ENCODE results near the gene ASXL1.

ASXL1 gene

GRCh38 chr20:32468313-32468640 is 110.1 kb downstream of the ASXL1 start:
- DNase-seq = no peak

DNA sequence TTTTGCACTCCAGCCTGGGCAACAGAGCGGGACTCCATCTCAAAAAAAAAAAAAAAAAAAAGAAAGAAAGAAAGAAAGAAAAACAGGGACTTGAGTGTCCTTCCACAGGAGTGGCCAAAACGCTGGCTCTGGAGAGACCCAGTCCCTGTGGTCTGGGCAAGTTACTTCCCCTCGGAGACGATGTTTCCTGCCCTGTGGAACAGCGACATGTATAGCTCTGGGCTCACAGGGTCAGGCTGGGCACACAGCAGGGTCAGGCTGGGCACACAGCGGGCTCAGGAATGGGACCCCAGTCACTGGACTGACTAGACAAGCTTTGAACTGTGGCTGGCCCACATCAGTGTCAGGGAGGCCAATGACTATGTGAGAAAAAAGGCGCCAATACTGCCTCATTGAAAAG is 110.7 kb downstream of the ASXL1 start:
- no peak for DNase-seq

DNA sequence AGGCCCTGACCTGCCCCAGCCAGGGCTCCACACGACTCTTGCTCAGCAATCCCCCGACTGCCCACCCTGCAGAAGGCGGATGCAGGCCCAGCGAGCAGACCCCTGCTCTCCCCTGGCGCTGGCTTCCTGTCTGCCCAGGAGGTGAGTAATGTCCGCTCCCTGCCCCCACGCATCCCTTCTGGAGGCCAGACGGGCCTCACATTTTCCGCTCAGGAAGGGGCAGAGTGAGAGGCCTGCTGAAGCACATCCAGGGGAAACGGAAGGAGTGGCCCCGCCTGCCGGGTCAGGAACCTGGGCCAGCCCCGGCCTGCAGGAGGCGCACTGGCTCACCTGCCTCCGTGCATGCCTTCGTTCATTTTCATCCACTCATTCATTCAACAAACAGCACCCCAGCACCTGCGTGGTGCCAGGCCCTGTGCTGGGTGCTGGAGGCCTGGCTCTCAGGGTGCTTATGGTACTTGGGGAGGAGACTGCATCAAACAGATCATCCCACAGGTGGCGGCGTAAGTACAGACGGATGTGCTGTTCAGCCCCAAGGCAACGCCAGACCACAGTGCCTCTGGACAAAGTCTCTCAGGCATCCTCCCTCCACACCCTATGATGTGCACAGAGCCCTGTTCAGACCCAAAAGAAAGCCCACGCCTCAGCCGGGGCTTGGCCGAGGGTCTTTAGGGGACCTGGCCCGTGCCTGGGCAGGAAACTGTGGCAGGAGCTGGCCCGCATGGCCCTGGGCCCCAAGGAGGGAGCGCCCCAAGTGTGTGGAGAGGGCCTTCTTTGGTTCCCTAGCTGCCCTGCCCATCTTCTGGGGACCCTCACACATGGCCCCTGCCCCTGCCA is 112.1 kb downstream of the ASXL1 start:
- DNase-seq = no peak

- DNase-seq = no peak
Observed at GRCh38 chr20:32470940-32471339, 112.8 kb downstream of the ASXL1 start.

GRCh38 chr20:32472581-32473207 is 114.6 kb downstream of the ASXL1 start:
- DNase-seq = no peak

DNA sequence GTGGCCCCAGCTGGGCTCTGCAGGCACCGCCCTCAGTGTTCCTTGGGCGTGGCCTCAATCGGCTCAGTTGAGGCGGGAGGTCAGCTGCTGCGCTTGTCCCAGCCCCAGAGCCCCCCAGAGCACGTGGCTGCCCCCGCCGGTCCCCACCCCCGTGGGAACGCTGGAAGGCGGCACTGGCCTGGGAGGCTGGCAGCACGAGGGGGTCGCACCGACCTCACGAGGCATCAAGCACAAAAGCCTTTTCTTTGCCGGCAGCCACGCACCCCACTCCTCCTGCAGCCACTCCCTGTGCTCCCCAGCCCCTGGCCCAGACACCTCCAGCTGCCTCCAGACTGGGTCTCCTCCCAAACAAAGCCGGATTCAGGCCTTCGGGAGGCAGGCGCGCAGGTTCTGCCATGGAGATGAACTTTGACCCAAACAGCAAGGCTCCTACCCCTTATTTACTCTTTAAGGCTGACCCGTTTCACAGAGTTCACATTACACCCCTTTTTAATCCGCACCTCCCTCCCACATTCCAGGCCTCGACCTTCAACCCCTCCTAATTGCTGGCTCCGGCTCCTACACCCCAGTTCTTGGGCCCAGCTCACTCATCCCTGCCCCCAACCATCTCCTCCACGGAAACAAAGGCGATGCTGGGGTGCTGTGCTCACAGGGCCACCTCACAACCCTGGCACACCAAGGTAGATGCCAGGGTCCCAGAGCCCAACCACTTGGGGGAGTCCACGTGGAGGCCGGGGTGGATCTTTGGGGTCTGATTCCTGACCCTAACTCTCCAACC is 115.3 kb downstream of the ASXL1 start:
- no peak for DNase-seq

GRCh38 chr20:32474009-32474716 is 116.0 kb downstream of the ASXL1 start:
- no peak for DNase-seq

- DNase-seq = no peak
Observed at GRCh38 chr20:32474717-32474966, 116.5 kb downstream of the ASXL1 start.

GRCh38 chr20:32474967-32475811 is 117.1 kb downstream of the ASXL1 start:
- DNase-seq = no peak

GRCh38 chr20:32476684-32477593 is 118.8 kb downstream of the ASXL1 start:
- DNase-seq = no peak

DNA sequence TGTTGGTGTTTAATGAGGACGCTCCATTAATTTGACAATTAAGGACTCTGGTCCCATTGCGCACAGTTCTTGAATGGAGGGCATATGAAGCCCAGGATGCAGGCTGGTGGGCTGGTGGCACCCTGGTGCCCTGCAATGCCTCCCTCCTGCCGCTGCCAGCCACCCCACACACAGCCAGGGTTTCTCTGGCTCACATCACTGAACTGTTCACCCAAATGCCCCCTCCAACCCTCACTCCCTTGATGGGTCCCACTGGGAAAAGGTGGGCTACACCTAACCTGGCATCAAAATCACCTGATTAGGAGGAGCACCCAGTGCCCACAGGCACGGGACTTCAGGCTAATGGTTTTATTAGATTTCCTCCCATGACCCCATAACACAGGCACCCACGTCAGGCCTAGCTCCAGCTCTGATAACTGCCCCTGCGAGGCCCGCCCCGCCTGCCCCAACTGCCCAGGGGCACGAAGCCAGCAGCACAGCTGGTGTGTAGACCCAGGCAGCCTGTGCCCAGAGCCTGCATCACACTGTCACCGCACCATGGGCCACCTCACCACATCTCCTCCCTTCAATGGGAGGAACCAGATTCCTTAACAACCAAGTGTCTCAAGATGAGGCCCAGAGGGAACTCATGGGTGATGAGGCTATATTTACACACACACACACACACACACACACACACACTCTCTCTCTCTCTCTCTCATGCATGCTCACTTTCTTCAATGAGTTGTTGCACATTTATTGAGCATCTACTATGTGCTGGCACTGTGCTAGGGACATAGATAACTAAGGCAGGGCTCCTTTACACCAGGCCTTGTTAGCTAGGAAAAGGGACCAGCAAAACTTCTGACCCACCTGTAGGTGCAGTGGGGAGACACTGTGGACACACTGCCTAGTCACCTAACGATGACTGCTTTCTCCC is 119.7 kb downstream of the ASXL1 start:
- no peak for DNase-seq

DNA sequence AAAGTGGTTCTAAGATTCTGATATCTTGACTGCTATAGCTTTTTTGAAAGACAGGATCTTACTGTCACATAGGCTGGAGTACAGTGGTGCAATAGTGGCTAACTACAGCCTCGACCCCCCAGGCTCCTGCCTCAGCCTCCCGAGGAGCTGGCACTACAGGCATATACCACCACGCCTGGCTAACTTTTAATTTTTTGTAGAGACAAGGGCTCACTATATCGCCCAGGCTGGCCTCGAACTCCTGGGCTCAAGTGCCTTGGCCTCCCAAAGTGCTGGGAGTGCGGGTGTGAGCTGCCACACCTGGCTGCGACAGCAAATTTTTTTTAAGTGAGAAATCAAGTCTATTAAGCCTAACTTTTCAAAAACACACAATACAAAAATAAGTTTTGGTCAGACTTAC is 120.4 kb downstream of the ASXL1 start:
- no peak for DNase-seq

DNA sequence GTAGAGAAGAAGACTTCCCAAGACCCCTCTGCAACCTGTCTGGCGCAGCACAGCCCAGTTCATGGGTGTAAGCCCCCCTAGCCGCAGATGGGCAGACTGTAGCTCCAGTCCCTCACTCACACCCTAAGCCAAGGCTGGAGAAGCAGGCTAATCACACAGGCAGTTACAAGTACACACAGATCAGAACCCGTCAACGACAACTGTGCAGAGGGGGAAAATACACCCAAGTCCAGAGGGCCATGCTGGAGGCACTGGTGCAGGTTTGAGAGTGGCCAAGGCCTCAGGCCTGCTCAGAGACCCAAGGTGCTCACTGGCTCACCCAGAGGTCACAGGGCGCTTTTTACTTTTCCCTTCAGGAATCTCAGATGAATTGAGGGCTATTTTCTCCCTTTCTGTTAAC is 120.9 kb downstream of the ASXL1 start:
- DNase-seq = no peak

DNA sequence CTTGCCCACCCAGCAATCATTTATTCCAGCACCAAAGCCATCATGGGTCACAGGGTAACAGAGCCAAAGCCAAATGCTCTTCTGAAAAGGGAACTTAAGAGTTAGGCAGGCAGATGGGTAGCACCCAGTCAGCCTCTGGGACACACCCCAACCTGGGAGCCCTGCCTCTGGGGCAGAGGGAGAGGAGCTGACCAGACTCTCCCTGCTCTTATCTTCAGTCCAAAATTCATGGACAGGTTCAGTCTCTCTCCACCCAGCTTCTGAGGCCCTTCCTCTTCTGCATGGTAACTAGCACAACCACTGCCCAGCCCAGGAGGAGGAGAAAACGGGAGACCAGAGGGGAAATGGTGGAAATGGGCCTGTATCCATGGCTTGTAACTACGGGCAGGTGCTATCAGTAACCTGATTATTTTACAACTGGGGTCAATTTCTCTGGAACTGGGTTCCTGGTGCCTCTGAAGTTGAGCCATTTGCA is 121.6 kb downstream of the ASXL1 start:
- no peak for DNase-seq

GRCh38 chr20:32480371-32481241 is 122.5 kb downstream of the ASXL1 start:
- no peak for DNase-seq

- no peak for DNase-seq
Observed at GRCh38 chr20:32481311-32482142, 123.4 kb downstream of the ASXL1 start.

DNA sequence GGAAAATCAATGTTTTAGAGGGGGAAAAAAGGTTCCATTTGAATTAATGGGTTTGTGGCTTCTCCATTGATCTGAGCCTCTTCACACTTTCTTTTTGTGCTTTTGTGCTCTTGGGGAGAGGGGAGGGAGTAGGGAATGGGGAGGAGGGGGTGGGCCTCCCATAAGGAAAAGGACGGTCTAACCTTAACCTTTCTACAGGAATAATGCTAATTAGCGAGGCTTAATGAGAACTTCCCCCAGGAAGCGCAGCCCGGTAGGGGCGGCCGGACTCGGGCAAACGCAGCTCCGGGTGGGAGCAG is 124.0 kb downstream of the ASXL1 start:
- DNase-seq = no peak

GRCh38 chr20:32482442-32483261 is 124.5 kb downstream of the ASXL1 start:
- DNase-seq = no peak
